PC-3 (cell line): ENCODE results near the gene UBXN6. TPM values are rescaled to one million over a fixed set of nuclear protein-coding genes. Genes with fewer than 3 reads are reported as not detected.

Experiments used
- ATAC-seq: fragments of 200-7000 bp; cut with Tn5 transposase; 2 replicates; pipeline ENCODE4 v1.9.1; 2020; ENCODE audit warnings: mild to moderate bottlenecking, moderate library complexity
- BruUV-seq: library from RNA; stranded (reverse); fragments of 400-500 nt; replicated peaks from 2 replicates; lab custom pipeline; 2021; lab: Mats Ljungman, UMichigan
- CTCF ChIA-PET: fragments of 300-600 bp; sonication (Branson Sonifier 250); formaldehyde crosslinking; loops from one replicate; lab custom pipeline; 2022; ENCODE audit warnings: antibody characterized with exemption; lab: Charles Lee
- POLR2A ChIA-PET: fragments of 300-600 bp; sonication (Branson Sonifier 250); formaldehyde crosslinking; loops from one replicate; lab custom pipeline; 2022; ENCODE audit warnings: antibody characterized with exemption; ENCODE audit not compliant: unreplicated experiment; lab: Charles Lee
- DNase-seq: peaks from one replicate; pipeline ENCODE4 v3.0.0-alpha.2; 2015
- H2AFZ ChIP-seq: fragments of 300-600 bp; sonication (generic); 2 replicates; pipeline ENCODE4 v1.6.0; 2016; ENCODE audit warnings: antibody characterized with exemption, low read length
- H3F3A ChIP-seq: fragments of 300-600 bp; sonication (generic); one replicate; pipeline ENCODE4 v1.6.0; 2017; ENCODE audit warnings: antibody characterized with exemption, low read length, control low read depth, mild to moderate bottlenecking; ENCODE audit not compliant: unreplicated experiment
- H3K27ac ChIP-seq: fragments of 300-600 bp; sonication (generic); 2 replicates; pipeline ENCODE4 v1.5.1; 2016; ENCODE audit warnings: mild to moderate bottlenecking, low read length
- H3K27me3 ChIP-seq: fragments of 300-600 bp; sonication (generic); 2 replicates; pipeline ENCODE4 v1.6.1; 2016; ENCODE audit warnings: low read length, mixed read lengths
- H3K36me3 ChIP-seq: fragments of 300-600 bp; sonication (generic); 2 replicates; pipeline ENCODE4 v1.6.1; 2016; ENCODE audit warnings: low read depth, mixed run types, low read length, mixed read lengths
- H3K4me1 ChIP-seq: fragments of 300-600 bp; sonication (generic); 2 replicates; pipeline ENCODE4 v1.5.1; 2016; ENCODE audit warnings: low read length; ENCODE audit not compliant: insufficient read depth
- H3K4me2 ChIP-seq: fragments of 300-600 bp; sonication (generic); 2 replicates; pipeline ENCODE4 v1.6.0; 2016; ENCODE audit warnings: low read length
- H3K4me3 ChIP-seq: fragments of 300-600 bp; sonication (generic); 2 replicates; pipeline ENCODE4 v1.5.1; 2016; ENCODE audit warnings: mild to moderate bottlenecking, low read length, mixed read lengths
- H3K79me2 ChIP-seq: fragments of 300-600 bp; sonication (generic); 2 replicates; pipeline ENCODE4 v1.6.1; 2017; ENCODE audit warnings: low read length, mixed read lengths
- H3K9ac ChIP-seq: fragments of 300-600 bp; sonication (generic); 2 replicates; pipeline ENCODE4 v1.6.0; 2016; ENCODE audit warnings: mild to moderate bottlenecking, low read length
- H3K9me2 ChIP-seq: fragments of 300-600 bp; sonication (generic); replicated peaks from 2 replicates; pipeline ENCODE4 v1.6.1; 2016; ENCODE audit warnings: mixed run types, low read length, mixed read lengths
- H3K9me3 ChIP-seq: fragments of 300-600 bp; sonication (generic); 2 replicates; pipeline ENCODE4 v1.6.1; 2016; ENCODE audit warnings: low read length, mixed read lengths
- H4K20me1 ChIP-seq: fragments of 300-600 bp; sonication (generic); 2 replicates; pipeline ENCODE4 v1.6.1; 2016; ENCODE audit warnings: low read length, mixed read lengths
- EZH2 ChIP-seq: fragments of 300-600 bp; sonication (generic); IDR thresholded peaks from one replicate; pipeline ENCODE4 v1.6.1; 2017; ENCODE audit warnings: antibody characterized with exemption, mild to moderate bottlenecking, low read length; ENCODE audit not compliant: unreplicated experiment
- EZH2phosphoT487 ChIP-seq: fragments of 300-600 bp; sonication (generic); IDR thresholded peaks from 2 replicates; pipeline ENCODE4 v1.6.1; 2018; ENCODE audit warnings: mild to moderate bottlenecking, antibody characterized with exemption, low read length, borderline replicate concordance
- intact Hi-C: fragments of 100-400 bp; cut with micrococcal nuclease; formaldehyde crosslinking; loops from 2 replicates; pipeline ENCODE4 v1.9.0; 2023
- total RNA-seq: library from RNA; depleted of rRNA; stranded (reverse); fragments of >200 nt; gene quantifications from 2 replicates; pipeline ENCODE4 v1.2.3, GENCODE V29; 2014
- TF ChIP-seq, protein P1 (sequence below): fragments of 300-600 bp; sonication (generic); conservative IDR thresholded peaks from 2 replicates; pipeline ENCODE4 v1.5.1; 2017; ENCODE audit warnings: antibody characterized with exemption, low read depth, mild to moderate bottlenecking, low read length

Gene UBXN6
- total RNA-seq, 1 experiment from 2014 or later, result 64.0 TPM

DNA sequence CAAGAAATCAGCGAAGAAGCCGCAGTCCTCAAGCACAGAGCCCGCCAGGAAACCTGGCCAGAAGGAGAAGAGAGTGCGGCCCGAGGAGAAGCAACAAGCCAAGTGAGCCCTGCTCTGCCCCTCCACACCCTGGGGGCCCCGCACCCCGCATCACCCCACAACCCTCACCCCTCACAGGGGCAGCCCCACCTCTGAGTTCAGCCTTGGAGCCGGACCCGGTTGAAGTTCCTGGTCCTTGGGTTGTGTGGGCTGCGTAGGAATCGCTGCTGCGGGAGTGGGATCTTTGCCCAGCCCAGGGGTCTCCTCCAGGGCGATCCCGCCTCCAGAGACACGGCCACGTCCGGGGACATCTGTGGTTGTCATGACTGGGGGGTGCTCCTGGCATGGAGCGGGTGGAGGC is 38.7 kb upstream of the UBXN6 start:
- no peaks in the 10 kb centered on the region for H3K4me1 ChIP-seq
- ATAC-seq, result no peak
- no peaks in the 10 kb centered on the region for H3K27me3 ChIP-seq
- BruUV-seq, result no TSS peak
- POLR2A ChIA-PET, result no interaction called here
- H3K9me2 ChIP-seq, result no peaks in the 10 kb centered on the region
- no peaks in the 10 kb centered on the region for H4K20me1 ChIP-seq
- H3K9me3 ChIP-seq, result no peaks in the 10 kb centered on the region
- H3K4me2 ChIP-seq, result no peak overlapping the region
- no peak overlapping the region for H3K9ac ChIP-seq
- H3F3A ChIP-seq, result no peaks in the 10 kb centered on the region
- no peak for DNase-seq
- TF ChIP-seq, protein P1, sequence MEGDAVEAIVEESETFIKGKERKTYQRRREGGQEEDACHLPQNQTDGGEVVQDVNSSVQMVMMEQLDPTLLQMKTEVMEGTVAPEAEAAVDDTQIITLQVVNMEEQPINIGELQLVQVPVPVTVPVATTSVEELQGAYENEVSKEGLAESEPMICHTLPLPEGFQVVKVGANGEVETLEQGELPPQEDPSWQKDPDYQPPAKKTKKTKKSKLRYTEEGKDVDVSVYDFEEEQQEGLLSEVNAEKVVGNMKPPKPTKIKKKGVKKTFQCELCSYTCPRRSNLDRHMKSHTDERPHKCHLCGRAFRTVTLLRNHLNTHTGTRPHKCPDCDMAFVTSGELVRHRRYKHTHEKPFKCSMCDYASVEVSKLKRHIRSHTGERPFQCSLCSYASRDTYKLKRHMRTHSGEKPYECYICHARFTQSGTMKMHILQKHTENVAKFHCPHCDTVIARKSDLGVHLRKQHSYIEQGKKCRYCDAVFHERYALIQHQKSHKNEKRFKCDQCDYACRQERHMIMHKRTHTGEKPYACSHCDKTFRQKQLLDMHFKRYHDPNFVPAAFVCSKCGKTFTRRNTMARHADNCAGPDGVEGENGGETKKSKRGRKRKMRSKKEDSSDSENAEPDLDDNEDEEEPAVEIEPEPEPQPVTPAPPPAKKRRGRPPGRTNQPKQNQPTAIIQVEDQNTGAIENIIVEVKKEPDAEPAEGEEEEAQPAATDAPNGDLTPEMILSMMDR, result no peak
- TF ChIP-seq EZH2phosphoT487 (no peak), EZH2 (no peak)
- H3K36me3 ChIP-seq, result peaks cover 27% of the 10 kb centered on the region
- intact Hi-C loops, result no loop called here
- no peak overlapping the region for H3K4me3 ChIP-seq
- no peaks in the 10 kb centered on the region for H3K79me2 ChIP-seq
- CTCF ChIA-PET, result no interaction called here
- H2AFZ ChIP-seq, result no peak overlapping the region
- no peak overlapping the region for H3K27ac ChIP-seq

DNA sequence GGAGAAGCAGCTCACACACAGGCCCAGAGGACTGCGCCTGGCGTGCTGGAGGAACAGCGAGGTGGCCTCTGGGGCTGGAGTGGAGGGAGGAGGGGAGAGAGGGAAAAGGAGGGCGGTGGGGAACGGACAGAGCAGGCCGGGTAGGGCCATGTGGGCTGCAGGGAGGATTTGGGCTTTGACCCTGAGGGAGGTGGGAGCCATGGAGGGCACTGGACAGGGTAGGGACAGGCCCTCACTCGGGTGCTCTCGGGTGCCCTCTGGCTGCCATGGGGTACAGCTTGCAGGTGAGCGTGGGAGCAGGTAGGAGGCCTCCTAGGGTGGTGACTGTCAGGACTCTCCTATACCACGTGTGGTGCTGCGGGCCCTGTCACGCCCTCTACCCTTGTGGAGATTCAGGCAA is 37.9 kb upstream of the UBXN6 start:
- ATAC-seq (peak; percentile 87), DNase-seq (no peak)
- Histone ChIP-seq H3K27me3 (no peaks in the 10 kb centered on the region), H3K36me3 (peaks cover 28% of the 10 kb centered on the region), H3K79me2 (no peaks in the 10 kb centered on the region), H3K9ac (no peak overlapping the region), H3K4me1 (no peaks in the 10 kb centered on the region), H3K27ac (no peak overlapping the region), H3K4me2 (no peak overlapping the region), H3K9me3 (no peaks in the 10 kb centered on the region), H3K9me2 (no peaks in the 10 kb centered on the region), H2AFZ (no peak overlapping the region), H3K4me3 (no peak overlapping the region), H4K20me1 (no peaks in the 10 kb centered on the region), H3F3A (no peaks in the 10 kb centered on the region)
- ChIA-PET POLR2A (no interaction called here), CTCF (interaction anchor here (0.5 kb wide), 1 partner anchor 10 kb away, joined by 10 read pairs; no protein-coding TSS in a partner anchor)
- no peak for TF ChIP-seq EZH2
- TF ChIP-seq EZH2phosphoT487, result no peak
- TF ChIP-seq, protein P1, result peak; percentile 46
- BruUV-seq, result no TSS peak
- intact Hi-C loops, result no loop called here

DNA sequence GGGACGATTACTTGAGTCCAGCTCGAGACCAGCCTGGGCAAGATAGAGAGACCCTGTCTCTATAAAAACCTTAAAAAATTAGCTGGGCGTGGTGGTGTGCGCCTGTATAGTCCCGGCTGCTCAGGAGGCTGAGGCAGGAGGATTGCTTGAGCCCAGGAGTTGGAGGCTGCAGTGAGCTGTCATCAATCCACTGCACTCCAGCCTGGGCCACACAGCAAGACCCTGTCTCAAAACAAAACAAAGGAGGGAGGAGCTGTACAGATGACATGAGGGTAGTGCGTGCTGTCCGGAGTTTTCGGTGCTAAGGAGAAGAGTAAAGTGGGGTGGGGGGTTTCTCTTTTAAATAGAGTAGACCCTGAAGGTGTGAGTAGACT is 37.1 kb upstream of the UBXN6 start:
- Histone ChIP-seq H3F3A (no peaks in the 10 kb centered on the region), H2AFZ (no peak overlapping the region), H3K4me1 (no peaks in the 10 kb centered on the region), H3K9me2 (no peaks in the 10 kb centered on the region), H3K27me3 (no peaks in the 10 kb centered on the region), H3K4me3 (no peak overlapping the region), H4K20me1 (no peaks in the 10 kb centered on the region), H3K36me3 (peaks cover 28% of the 10 kb centered on the region), H3K9me3 (no peaks in the 10 kb centered on the region), H3K4me2 (no peak overlapping the region), H3K79me2 (no peaks in the 10 kb centered on the region), H3K9ac (no peak overlapping the region), H3K27ac (no peak overlapping the region)
- POLR2A ChIA-PET, result no interaction called here
- CTCF ChIA-PET, result no interaction called here
- intact Hi-C loops, result no loop called here
- ATAC-seq (no peak), DNase-seq (no peak)
- TF ChIP-seq EZH2 (no peak), EZH2phosphoT487 (no peak)
- no TSS peak for BruUV-seq
